CD4-positive, alpha-beta T cell (primary cell): ENCODE data around the gene LAMTOR2. TPM values are rescaled to one million over a fixed set of nuclear protein-coding genes. Genes with fewer than 3 reads are reported as not detected.

Source experiments
- ATAC-seq: fragments of 200-7000 bp; cut with Tn5 transposase; one replicate; pipeline ENCODE4 v1.10.0; 2022; ENCODE audit warnings: mild to moderate bottlenecking; ENCODE audit not compliant: poor library complexity
- CTCF ChIA-PET: fragments of 350-600 bp; sonication (Branson Sonifier 250); formaldehyde crosslinking; loops from one replicate; lab custom pipeline; 2021; ENCODE audit warnings: antibody characterized with exemption, inconsistent platforms; lab: Charles Lee
- POLR2A ChIA-PET: fragments of 350-600 bp; sonication (Branson Sonifier 250); formaldehyde crosslinking; loops from one replicate; lab custom pipeline; 2021; ENCODE audit warnings: antibody characterized with exemption, inconsistent platforms; lab: Charles Lee
- DNase-seq, 14 experiments: peaks; one replicate each; pipeline ENCODE4 v3.0.0-alpha.2; 2013 to 2020; ENCODE audit warnings: mixed read lengths in 2 of 14
- H3K27ac ChIP-seq, 2 donors: one replicate each; pipeline versions ENCODE4 v1.5.1 to v1.7.0; 2013; ENCODE audit warnings: low read length in 2 of 2, low read depth in 1 of 2, mild to moderate bottlenecking in 1 of 2
- H3K27me3 ChIP-seq, 2 experiments: 1 replicate in 1 of 2; 2 replicates in 1 of 2; pipeline versions ENCODE4 v1.6.1 to v1.7.0; 2013; ENCODE audit warnings: low read length in 2 of 2, control low read depth in 1 of 2, mild to moderate bottlenecking in 1 of 2, moderate library complexity in 1 of 2; ENCODE audit not compliant: insufficient read depth in 2 of 2, control insufficient read depth in 1 of 2
- H3K36me3 ChIP-seq: one replicate; pipeline ENCODE4 v1.6.1; 2013; ENCODE audit warnings: low read length, control low read depth; ENCODE audit not compliant: insufficient read depth
- H3K4me1 ChIP-seq: one replicate; pipeline ENCODE4 v1.6.1; 2013; ENCODE audit warnings: low read length, control low read depth; ENCODE audit not compliant: insufficient read depth
- H3K4me3 ChIP-seq: one replicate; pipeline ENCODE4 v1.5.1; 2013; ENCODE audit warnings: mild to moderate bottlenecking, low read length, moderate library complexity
- H3K9me3 ChIP-seq, 2 experiments: 1 replicate in 1 of 2; 2 replicates in 1 of 2; pipeline versions ENCODE4 v1.6.1 to v1.7.0; 2013; ENCODE audit warnings: low read length in 2 of 2, mild to moderate bottlenecking in 2 of 2, control low read depth in 1 of 2, moderate library complexity in 1 of 2; ENCODE audit not compliant: control insufficient read depth in 1 of 2, insufficient read depth in 1 of 2
- H3K27ac Mint-ChIP-seq: one replicate; pipeline ENCODE4 v1.8.0; 2020; ENCODE audit warnings: mixed read lengths
- H3K27me3 Mint-ChIP-seq: one replicate; pipeline ENCODE4 v1.8.0; 2021; ENCODE audit warnings: mixed read lengths
- H3K36me3 Mint-ChIP-seq: one replicate; pipeline ENCODE4 v1.8.0; 2021; ENCODE audit warnings: low read depth, mixed read lengths
- H3K4me1 Mint-ChIP-seq: one replicate; pipeline ENCODE4 v1.8.0; 2021; ENCODE audit warnings: low read depth, mixed read lengths
- H3K4me3 Mint-ChIP-seq: one replicate; pipeline ENCODE4 v1.8.0; 2020; ENCODE audit warnings: mild to moderate bottlenecking, mixed read lengths
- H3K9me3 Mint-ChIP-seq: one replicate; pipeline ENCODE4 v1.8.0; 2020; ENCODE audit warnings: mixed read lengths
- CTCF ChIP-seq: fragments of 200-600 bp; IDR thresholded peaks from one replicate; pipeline ENCODE4 v1.8.0; 2022; ENCODE audit warnings: antibody characterized with exemption, mild to moderate bottlenecking
- intact Hi-C, 2 experiments: fragments of 100-400 bp; cut with DNase I in 1 of 2; cut with micrococcal nuclease in 1 of 2; formaldehyde crosslinking; loops; one replicate each; pipeline versions ENCODE4 v1.15.1 to v1.9.0; 2023 to 2025; cut with DNase I, micrococcal nuclease
- total RNA-seq, 174 experiments: library from RNA in 2 of 174; stranded (reverse) in 2 of 174; gene quantifications; one replicate each; pipeline ENCODE4 v1.2.3 and lab custom pipeline; 2021 to 2026

LAMTOR2 gene
- total RNA-seq, 2 experiments from 2014 or later: 7.0 to 8.7 TPM

GRCh38 chr1:156083800-156084790 is 29.5 kb downstream of the LAMTOR2 start:
- H3K4me3 ChIP-seq: no peak overlapping the region
- peak overlapping the region; percentile 38 for H3K4me3 Mint-ChIP-seq
- peaks cover 22 to 33% of the 10 kb centered on the region in 2 experiments for H3K27me3 ChIP-seq
- no peaks in the 10 kb centered on the region for H3K36me3 ChIP-seq
- ATAC-seq: no peak
- H3K27ac ChIP-seq: no peak overlapping the region
- H3K36me3 Mint-ChIP-seq: no peaks in the 10 kb centered on the region
- no peak for TF ChIP-seq CTCF
- H3K9me3 Mint-ChIP-seq: no peaks in the 10 kb centered on the region
- peaks cover 6% of the 10 kb centered on the region for H3K4me1 Mint-ChIP-seq
- POLR2A ChIA-PET: no interaction called here
- DNase-seq: no peak
- peaks cover 51% of the 10 kb centered on the region for H3K27me3 Mint-ChIP-seq
- H3K9me3 ChIP-seq: no peaks in the 10 kb centered on the region
- intact Hi-C loops: no loop called here
- CTCF ChIA-PET: no interaction called here
- H3K27ac Mint-ChIP-seq: no peak overlapping the region
- H3K4me1 ChIP-seq: peaks cover 23% of the 10 kb centered on the region

- no peak for TF ChIP-seq CTCF
- peak overlapping the region; percentile 38 for H3K4me3 Mint-ChIP-seq
- intact Hi-C loops: no loop called here
- Histone ChIP-seq H3K36me3 (no peaks in the 10 kb centered on the region), H3K4me1 (peaks cover 30% of the 10 kb centered on the region), H3K4me3 (no peak overlapping the region), H3K27ac (no peak overlapping the region), H3K27me3 (peaks cover 22 to 33% of the 10 kb centered on the region in 2 experiments), H3K9me3 (no peaks in the 10 kb centered on the region)
- H3K36me3 Mint-ChIP-seq: no peaks in the 10 kb centered on the region
- peaks cover 52% of the 10 kb centered on the region for H3K27me3 Mint-ChIP-seq
- DNase-seq (no peak), ATAC-seq (no peak)
- ChIA-PET CTCF (no interaction called here), POLR2A (no interaction called here)
- H3K27ac Mint-ChIP-seq: no peak overlapping the region
- H3K9me3 Mint-ChIP-seq: no peaks in the 10 kb centered on the region
- H3K4me1 Mint-ChIP-seq: peaks cover 6% of the 10 kb centered on the region
Observed at GRCh38 chr1:156086256-156086662, 31.7 kb downstream of the LAMTOR2 start.

DNA sequence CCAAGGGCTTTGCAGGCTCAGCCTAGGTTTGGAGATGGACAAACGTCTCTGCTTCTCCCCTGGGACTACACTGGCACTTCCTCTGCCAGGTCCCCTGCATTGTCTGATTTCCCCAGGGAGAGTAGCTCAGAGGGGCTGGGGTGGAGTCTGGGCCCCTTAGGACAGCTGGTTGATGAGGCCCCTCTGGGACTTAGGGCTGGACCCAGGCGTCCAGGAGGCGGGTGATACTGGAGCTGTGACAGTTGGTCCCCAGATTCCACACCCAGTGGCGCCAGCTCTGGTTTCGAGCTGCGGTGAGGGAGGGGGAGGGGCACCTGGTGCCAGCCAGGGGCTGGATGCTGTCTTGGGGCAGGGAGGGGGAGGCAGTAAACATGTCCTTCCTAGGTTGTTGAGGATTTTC is 35.1 kb downstream of the LAMTOR2 start:
- no peaks in the 10 kb centered on the region for H3K9me3 ChIP-seq
- Mint-ChIP-seq H3K4me1 (no peaks in the 10 kb centered on the region), H3K36me3 (no peaks in the 10 kb centered on the region), H3K27me3 (peaks cover 39% of the 10 kb centered on the region), H3K9me3 (no peaks in the 10 kb centered on the region), H3K4me3 (no peak overlapping the region), H3K27ac (no peak overlapping the region)
- no peak overlapping the region for H3K27ac ChIP-seq
- H3K4me3 ChIP-seq: no peak overlapping the region
- intact Hi-C loops: loop anchor here (1.0 to 5.0 kb wide), 4 partner anchors 41 to 358 kb away; no protein-coding TSS in a partner anchor
- ATAC-seq (no peak), DNase-seq (no peak)
- no peaks in the 10 kb centered on the region for H3K36me3 ChIP-seq
- ChIA-PET POLR2A (no interaction called here), CTCF (interaction anchor here (0.8 to 4.5 kb wide), 4 partner anchors 38 to 136 kb away, joined by 3 to 35 read pairs (median 10); no protein-coding TSS in a partner anchor)
- H3K4me1 ChIP-seq: peaks cover 8% of the 10 kb centered on the region
- no peak for TF ChIP-seq CTCF
- peaks cover 7 to 18% of the 10 kb centered on the region in 2 experiments for H3K27me3 ChIP-seq
